ENCODE data around the gene SEMA5A.

DNA sequence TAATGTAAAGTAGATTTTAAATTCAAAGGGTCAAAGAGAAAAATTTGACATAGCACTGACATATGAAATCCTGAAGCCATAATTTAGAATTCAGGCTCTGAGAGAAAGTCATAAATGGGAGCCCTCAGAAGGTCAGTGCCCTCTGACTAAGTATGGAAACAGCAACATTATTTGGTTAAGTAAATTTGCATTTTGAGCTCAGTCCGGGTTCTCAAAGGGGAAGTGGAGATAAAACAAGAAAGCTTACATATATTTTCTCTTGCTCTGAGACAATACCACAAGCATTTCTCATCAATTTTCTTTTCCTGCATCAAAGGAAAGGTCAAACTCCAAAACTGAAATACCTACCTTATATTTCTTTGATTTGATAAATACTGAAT lies 348.0 kb downstream of the SEMA5A start:
- TF ChIP-seq POLR2A (IDR thresholded peaks at IDR 0.05; ENCODE audit: low read length): no peak
- no peak for TF ChIP-seq GATA1 (IDR thresholded peaks at IDR 0.05; ENCODE audit: low read depth, low read length)

All from erythroblast (primary cell).